GM19023 (cell line): ENCODE measurements around the gene KNSTRN.

Source experiments
- ATAC-seq: cut with Tn5 transposase; IDR thresholded peaks from one replicate; pipeline ENCODE4 v1.9.1; 2021; ENCODE audit warnings: mild to moderate bottlenecking, moderate library complexity; ENCODE audit not compliant: unreplicated experiment

KNSTRN gene

DNA sequence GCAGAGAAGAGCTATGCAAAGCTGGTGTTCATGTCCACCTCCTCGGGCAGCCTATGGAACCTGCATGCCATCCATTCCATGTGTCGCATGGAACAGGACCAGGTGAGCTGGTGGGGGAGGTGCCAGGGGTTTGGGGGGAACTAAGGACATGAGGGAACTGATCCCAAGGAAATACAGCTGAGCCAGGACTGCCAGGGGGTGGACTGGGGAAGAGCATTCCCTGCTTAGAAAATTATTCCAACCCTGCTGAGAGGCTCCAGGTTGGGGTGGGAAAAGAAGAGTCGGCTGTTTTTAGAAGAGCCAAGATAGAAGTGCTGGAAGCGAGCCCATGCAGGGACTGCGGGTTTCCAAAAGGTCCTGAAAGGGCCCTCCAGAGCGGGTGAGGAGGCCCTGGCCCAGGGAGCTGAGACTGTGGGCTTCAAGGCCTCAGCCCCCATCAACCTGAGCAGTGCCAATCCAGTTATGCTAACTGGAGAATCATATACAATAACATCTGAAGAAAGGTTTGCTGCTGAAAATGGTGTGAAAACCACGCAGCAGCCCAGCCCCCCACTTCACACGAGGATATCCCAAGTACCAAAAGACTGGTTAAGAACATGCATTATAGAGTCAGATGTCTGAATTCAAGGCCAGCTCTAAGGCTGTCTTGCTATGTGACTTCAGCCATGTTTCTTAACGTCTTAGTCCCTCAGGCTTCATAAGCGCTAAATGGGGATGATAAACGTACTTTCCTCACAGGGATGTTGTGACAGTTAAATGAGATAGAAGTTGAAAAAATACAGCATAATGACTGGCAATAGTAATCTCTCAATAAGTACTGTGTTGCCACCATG lies 16.7 kb upstream of the KNSTRN start:
- no peak for ATAC-seq

DNA sequence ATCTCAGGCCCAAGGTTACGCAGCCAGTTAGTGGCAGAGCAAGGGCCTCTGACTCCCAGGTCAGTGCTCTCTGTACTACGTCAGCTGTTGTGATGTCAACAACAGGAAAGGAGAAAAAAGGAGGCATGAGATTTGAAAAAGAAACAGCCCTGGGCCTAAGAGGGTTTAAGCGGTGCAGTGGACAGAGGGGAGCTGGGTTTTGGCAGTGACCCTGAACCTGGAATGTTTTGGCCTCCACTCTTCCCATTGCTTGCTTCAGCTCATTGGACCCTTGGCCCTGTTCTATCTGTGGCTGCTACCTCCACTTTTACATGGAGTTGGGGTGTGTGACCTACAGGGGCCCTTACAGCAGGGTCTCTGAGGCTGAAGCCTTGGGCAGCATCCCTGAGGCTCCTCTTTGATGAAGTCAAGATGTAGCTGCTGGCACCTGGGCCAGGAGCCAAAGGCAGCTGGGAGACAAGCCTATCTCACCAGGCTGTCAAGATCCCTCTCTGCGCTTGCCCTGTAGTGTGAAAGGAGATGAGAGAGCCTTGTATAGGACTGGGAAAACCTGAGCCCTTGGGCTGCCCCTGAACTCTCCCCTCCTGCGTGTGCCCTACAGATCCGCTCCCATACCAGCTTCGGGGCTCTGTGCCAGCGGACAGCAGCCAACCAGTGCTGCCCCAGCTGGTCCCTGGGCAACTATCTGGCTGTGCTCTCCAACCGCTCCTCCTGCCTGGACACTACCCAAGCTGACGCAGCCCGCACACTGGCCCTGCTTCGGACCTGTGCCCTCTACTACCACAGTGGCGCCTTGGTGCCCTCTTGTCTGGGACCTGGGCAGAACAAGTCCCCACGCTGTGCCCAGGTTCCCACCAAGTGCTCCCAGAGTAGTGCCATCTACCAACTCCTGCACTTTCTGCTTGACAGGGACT lies 15.8 kb upstream of the KNSTRN start:
- ATAC-seq: no peak

DNA sequence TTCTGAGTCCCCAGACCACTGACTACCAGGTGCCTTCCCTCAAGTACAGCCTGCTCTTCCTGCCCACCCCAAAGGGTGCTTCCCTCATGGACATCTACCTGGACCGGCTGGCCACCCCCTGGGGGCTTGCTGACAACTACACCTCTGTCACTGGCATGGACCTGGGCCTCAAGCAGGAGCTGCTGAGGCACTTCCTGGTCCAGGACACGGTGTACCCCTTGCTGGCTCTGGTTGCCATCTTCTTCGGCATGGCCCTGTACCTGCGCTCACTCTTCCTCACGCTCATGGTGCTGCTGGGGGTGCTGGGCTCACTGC lies 15.2 kb upstream of the KNSTRN start:
- no peak for ATAC-seq

DNA sequence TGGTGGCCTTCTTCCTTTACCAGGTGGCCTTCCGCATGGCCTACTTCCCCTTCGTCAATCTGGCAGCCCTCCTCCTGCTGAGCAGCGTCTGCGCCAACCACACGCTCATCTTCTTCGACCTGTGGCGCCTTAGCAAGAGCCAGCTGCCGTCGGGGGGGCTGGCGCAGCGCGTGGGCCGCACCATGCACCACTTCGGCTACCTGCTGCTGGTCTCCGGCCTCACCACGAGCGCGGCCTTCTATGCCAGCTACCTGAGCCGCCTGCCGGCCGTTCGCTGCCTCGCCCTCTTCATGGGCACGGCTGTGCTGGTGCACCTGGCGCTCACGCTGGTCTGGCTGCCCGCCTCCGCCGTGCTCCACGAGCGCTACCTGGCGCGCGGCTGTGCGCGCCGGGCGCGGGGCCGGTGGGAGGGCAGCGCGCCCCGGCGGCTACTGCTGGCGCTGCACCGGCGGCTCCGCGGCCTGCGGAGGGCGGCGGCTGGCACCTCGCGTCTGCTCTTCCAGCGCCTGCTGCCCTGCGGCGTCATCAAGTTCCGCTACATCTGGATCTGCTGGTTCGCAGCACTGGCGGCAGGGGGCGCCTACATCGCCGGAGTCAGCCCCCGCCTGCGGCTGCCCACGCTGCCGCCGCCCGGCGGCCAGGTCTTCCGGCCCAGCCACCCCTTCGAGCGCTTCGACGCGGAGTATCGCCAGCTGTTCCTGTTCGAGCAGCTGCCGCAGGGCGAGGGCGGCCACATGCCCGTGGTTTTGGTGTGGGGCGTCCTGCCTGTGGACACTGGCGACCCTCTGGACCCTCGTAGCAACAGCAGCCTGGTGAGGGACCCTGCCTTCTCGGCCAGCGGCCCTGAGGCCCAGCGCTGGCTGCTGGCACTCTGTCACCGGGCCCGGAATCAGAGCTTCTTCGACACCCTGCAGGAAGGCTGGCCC lies 14.6 kb upstream of the KNSTRN start:
- peak; percentile 72 for ATAC-seq

DNA sequence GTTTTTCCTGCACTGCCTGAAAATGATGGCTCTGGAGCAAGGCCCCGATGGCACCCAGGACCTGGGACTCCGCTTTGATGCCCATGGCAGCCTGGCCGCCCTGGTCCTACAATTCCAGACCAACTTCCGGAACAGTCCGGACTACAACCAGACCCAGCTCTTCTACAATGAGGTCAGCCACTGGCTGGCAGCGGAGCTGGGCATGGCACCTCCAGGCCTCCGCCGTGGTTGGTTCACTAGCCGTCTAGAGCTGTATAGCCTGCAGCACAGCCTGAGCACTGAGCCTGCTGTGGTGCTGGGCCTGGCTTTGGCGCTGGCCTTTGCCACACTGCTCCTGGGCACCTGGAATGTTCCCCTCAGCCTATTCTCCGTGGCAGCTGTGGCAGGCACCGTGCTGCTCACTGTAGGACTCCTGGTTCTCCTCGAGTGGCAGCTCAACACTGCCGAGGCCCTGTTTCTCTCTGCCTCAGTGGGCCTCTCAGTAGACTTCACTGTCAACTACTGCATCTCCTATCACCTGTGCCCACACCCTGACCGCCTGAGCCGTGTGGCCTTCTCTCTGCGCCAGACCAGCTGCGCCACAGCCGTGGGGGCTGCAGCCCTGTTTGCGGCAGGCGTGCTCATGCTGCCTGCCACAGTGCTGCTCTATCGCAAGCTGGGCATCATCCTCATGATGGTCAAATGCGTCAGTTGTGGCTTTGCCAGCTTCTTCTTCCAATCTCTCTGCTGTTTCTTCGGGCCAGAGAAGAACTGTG lies 13.6 kb upstream of the KNSTRN start:
- ATAC-seq: no peak

DNA sequence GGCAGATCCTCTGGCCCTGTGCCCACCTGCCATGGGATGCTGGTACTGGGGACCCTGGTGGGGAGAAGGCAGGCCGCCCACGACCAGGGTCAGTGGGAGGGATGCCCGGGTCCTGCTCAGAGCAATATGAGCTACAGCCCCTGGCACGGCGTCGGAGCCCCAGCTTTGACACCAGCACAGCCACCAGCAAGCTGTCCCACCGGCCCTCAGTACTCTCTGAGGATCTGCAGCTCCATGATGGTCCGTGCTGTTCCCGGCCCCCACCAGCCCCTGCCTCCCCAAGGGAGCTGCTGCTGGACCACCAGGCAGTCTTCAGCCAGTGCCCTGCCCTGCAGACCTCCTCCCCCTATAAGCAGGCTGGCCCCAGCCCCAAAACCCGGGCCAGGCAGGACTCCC lies 13.0 kb upstream of the KNSTRN start:
- no peak for ATAC-seq

DNA sequence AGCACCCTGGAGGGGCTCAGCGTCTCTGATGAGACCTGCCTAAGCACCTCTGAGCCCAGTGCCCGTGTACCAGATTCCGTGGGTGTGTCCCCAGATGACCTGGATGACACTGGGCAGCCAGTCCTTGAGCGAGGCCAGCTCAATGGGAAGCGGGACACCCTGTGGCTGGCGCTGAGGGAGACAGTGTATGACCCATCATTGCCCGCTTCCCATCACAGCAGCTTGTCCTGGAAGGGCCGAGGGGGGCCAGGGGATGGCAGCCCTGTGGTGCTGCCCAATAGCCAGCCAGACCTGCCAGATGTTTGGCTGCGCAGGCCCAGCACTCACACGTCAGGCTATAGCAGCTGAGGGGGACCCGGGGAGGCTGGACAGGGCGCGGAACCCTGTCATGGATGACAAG lies 12.6 kb upstream of the KNSTRN start:
- ATAC-seq: no peak

DNA sequence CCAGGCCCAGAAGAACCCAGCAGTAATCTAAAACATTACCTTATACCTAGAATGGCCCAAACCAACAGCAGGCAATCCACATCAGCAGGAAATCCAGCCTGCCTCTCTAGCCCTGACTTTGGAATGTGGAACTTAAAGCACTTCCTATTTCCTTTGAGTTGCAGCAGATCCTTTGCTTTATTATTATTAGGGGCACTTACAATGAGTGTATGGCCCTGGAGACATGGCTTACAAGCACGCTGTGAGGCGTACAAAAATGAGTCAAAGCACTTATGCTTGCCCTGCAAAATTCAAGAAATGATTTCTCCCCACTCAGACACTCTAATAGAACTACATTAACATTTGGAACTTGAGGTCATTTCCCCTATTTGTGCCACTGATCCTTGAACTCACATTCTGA lies 9.5 kb upstream of the KNSTRN start:
- no peak for ATAC-seq

DNA sequence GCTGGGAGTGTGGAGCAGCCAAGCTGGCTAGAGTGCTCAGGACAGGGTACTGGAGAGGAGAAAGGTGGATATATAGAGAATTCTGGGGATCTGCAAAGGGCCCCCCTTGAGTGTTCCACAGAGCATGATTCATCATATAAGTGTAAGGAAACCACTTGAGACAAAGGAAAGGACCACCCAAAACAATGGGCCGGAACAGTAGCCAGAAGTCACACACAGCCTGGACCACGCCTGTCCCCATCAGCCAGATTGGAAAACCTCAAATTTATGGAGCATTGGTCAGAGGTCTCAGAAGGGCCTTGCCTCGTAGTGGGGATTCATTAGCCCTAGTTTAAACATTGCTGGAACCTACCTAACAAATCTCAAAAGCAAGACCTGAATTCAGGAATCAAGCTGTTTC lies 4.9 kb upstream of the KNSTRN start:
- ATAC-seq: no peak

DNA sequence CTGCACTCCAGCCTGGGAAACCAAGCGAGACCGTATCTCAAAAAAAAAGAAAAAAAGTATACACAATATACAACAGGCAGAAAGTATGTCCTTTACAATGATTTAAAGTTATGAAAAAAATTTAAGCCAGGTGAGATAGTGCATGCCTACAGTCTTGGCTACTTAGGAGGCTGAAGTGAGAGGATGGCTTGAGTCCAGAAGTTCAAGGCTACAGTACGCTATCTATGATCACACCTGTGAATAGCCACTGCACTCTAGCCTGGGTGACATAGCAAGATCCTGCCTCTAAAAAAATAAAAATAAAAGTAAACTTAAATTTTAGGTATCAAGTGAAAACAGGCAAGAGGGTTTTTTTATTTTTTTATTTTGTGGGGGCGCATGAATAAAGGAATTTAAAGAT lies 3.1 kb upstream of the KNSTRN start:
- ATAC-seq: no peak

DNA sequence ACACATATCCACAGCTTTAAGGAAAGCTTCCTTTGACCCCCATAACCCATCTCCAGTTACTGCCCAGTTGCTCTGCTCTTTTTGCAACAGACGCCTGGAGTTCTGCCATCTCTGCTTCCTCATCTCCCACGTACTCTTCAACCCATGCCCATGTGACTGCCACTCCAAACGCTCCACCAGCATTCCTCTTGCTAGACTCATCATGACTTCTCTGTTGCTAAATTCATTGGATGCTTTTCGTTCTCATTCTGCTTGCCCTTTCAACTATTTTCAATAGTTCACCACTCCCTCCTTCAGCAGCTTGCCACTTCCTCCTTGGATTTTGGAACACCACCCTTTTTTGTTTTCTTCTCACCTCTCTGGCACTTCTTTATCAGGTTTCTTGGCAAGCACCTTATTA lies 2.7 kb upstream of the KNSTRN start:
- ATAC-seq: no peak

DNA sequence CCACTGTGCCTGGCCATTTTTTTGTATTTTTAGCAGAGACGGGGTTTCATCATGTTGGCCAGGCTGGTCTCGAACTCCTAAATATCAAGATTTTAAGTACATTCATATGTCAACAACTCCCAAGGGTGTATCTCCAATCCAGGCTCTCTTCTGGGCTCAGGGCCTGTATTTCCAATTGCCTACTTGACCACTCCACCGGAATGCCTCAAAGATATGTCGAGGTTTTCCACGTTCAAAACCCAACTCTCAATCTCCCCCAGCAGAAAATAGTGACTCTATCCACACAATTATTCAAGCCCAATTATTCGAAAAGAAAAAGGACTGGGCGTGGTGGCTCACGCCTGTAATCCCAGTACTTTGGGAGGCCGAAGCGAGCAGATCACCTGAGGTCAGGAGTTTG lies 1.9 kb upstream of the KNSTRN start:
- ATAC-seq: no peak

DNA sequence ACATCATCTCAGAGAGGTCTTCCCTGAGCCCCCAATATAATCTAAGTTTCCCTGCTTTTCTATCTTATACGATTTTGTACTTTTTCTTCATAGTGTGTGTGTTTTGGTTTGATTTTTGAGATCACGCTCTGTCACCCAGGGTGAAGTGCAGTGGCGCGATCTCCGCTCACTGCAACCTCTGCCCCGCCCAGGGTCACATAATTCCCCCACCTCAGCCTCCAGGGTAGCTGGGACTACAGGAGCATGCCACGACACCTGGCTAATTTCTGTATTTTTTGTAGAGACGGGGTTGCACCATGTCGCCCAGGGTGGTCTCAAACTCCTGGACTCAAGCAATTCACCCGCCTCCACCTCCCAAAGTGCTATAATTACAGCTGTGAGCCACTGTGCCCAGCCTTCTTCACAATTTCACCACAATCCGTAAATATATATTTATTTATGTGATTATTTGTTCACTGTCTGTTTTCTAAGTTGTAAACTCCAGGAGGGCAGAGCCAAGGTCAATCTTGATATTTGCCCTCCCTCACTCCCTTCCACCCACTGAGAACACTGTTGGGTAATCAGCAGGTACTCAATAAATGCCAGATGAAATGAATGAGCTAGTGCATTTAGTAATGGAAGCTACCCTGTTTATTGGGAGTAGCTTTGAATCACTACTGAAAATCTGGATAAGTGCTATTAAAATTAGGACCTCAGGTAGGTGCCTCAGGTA lies 547 bp upstream of the KNSTRN start:
- ATAC-seq: no peak

DNA sequence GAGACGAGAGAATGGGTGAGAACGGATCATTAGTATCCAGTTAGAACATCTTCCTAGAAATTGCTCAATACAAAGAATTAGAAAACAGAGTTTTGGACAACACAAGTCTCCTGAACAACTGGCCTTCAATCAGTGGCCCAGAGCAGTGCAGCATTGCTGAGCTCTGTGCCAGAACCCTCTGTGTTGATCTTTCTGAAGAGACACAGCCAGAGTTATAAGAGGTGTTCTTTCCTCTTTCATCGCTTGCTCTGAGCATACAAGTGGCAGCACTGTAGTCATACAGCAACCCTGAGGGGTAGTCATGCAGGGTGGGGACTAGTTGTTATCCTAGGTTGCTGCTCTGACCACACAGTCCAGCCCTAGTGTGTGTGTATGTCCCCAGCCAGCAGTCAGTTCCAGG lies 4.0 kb downstream of the KNSTRN start:
- ATAC-seq: no peak

DNA sequence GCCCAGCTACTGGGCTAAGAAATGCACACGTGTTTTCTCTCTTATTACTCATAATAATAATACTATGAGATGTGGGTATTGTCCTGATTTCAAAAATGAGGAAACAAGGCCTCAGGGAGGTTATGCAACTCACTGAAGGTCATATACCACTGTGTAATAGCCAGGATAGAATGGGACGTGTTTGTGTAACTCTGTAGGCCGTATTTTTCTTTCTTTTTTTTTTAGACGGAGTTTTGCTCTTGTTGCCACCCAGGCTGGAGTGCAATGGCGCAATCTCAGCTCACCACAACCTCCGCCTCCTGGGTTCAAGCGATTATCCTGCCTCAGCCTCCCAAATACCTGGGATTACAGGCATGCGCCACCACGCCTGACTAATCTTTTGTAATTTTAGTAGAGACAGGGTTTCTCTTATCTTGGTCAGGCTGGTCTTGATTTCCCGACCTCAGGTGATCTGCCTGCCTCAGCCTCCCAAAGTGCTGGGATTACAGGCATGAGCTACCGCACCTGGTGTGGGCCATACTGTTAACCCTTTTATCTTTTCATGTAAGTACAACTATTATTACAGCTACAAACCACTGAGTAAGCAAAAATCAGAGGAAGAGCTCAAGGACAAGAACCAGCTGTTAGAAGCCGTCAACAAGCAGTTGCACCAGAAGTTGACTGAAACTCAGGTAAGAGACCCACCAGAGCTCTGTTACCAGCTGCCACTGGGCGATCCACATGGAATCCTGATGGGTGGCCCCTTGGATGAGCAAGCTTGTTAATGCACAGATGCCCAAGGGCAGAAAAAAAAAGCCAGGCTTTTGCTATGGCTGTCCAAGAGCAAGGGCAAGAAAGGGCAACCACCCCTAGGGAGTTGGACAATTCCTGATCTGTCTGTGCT lies 6.7 kb downstream of the KNSTRN start:
- ATAC-seq: no peak

DNA sequence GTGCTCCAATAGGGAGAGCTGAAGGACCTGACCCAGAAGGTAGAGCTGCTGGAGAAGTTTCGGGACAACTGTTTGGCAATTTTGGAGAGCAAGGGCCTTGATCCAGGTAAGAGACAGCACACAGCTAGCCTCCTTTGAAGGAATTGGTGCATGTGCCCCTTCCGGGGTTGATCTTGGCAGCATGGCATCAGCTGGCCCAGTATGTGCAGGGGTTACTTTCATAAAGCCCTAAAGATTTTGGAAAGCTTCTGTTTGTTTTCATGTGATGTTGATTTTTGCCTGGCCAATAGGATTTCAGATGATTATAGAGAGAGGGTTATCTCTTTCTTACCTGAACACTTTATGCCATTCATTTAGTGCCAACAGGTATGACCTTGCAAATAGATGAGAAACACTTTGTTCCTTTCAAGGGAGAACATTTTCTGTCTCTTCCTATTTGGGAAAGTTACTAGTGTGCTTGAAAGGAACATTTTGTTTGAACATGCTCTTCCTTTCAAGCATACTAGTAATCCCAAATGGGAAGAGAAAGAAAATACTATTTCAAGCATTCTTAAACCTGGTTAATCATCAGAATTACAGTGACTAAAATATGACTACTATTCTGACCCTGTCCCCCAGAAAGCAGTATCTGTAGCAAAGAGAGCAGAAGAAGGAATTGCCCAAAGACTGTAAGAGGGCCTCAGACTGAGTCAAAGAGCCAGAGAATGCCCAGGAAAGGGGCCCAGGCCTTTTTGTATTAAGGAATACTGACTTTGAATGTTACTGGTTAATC lies 7.5 kb downstream of the KNSTRN start:
- ATAC-seq: no peak

DNA sequence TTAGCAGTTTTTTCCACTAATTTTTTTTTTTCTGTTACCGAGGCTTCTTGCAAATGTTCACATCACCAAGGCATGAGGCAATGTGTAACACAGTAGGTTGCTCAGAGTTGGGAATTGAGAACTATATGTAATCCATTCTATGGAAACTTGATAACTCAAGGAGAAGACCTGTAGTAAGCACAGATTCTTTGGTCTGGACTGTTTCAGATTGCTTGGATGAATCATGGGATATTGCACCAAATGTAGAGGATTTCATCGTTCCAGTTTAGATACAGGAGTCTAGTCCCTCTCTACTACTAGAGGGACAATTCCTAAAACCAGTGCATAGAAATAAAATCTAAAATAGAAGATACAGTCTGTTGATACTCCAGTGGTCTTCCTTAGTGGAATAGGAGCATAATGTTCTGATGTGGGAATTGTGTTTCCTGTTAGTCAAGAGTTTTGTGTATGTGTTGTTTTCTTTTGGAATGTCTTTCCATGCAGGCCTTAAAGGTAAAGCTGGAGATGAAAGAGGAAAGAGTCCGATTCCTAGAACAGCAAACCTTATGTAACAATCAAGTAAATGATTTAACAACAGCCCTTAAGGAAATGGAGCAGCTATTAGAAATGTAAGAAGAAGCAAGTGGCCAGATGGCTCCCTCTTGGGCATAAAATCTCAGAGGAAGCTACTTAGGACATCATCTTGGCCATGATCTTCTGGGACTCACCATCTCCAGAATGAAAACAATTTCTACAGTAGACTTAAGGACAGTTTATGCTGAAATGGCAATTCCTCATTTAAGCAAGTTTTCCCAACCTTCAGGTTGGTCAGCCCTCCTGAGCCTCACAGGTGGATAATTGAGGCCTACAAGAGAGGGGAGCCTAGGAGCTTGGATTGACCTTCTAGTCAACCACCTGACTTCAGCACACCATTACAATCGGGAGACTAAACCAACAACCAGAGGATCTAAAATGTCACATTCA lies 10.7 kb downstream of the KNSTRN start:
- ATAC-seq: no peak
